ENCODE results near the gene SLC25A45. TPM values are rescaled to one million over a fixed set of nuclear protein-coding genes. Genes with fewer than 3 reads are reported as not detected.

The SLC25A45 gene, protein sequence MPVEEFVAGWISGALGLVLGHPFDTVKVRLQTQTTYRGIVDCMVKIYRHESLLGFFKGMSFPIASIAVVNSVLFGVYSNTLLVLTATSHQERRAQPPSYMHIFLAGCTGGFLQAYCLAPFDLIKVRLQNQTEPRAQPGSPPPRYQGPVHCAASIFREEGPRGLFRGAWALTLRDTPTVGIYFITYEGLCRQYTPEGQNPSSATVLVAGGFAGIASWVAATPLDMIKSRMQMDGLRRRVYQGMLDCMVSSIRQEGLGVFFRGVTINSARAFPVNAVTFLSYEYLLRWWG
- 7.1 TPM for total RNA-seq

DNA sequence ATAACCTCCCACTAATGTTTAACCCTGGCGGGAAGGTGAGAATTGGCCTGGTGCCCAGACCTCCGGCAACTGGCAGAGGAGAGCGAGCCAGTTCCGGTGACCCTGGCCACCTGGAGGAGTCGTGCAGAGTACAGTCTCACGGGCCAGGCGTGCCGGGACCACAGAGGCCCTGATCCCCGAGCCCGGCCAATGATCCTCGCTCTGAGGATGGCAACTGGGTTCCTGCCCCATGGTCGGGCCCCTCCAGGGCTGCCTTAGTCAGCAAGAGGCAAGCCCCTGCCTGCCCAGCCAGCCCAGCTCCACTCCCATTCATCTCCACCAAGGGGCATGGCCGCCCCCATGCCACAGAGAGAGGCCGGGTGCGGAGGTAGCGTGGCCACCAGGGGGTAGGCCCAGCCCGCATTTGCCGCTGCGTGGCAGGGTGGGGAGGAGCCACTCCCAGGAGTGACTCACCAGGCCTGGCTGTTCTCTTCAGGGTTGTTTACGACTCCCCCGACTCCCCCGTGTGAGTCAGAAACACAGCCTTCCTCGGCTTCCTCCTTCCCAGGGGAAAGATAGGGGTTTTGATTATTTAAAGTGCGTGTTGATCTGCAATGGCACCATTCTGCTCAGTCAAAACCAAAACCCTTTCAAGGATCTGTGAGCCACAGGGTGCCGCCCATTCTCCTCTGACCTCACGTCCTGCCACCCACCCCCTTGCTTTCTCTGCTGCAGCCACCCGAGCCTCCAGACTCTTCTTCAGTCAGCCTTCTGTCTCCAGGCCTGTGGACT, at the start of gene SLC25A45:
TSS of gene SLC25A45 (minus strand) at position 614 of the 771 bp plus-strand sequence. CDS start 695 bp downstream, outside the sequence.
- peak; percentile 92 for DNase-seq (ENCODE audit: low spot score)

DNA sequence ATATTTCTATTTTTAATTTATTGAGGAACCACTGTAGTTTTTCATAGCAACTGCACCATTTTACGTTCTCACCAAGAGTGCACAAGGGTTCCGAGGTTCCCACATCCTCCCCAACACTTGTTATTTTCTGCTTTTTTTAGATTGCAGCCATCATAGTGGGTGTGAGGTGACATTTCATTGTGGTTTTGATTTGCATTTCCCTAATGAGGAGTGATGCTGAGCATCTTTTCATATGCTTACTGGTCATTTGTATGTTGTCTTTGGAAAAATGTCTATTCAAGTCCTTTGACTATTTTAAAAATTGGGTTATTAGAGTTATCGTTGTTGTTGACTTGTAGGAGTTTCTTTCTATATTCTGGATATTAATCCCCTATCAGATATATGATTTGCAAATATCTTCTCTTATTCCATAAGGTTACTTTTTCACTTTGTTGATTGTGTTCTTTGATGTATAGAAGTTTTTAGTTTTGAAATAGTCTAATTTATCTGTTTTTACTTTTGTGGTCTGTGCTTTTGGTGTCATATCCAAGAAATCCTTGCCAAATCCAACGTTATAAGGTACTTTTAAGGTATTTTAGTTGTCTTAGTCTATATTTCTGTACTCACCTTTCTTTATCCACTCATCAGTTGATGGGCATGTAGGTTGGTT, 49.1 kb upstream of the SLC25A45 start:
- DNase-seq (ENCODE audit: low spot score): no peak

- DNase-seq (ENCODE audit: low spot score): no peak
Observed at GRCh38 chr11:65430406-65431217, 48.2 kb upstream of the SLC25A45 start.

DNA sequence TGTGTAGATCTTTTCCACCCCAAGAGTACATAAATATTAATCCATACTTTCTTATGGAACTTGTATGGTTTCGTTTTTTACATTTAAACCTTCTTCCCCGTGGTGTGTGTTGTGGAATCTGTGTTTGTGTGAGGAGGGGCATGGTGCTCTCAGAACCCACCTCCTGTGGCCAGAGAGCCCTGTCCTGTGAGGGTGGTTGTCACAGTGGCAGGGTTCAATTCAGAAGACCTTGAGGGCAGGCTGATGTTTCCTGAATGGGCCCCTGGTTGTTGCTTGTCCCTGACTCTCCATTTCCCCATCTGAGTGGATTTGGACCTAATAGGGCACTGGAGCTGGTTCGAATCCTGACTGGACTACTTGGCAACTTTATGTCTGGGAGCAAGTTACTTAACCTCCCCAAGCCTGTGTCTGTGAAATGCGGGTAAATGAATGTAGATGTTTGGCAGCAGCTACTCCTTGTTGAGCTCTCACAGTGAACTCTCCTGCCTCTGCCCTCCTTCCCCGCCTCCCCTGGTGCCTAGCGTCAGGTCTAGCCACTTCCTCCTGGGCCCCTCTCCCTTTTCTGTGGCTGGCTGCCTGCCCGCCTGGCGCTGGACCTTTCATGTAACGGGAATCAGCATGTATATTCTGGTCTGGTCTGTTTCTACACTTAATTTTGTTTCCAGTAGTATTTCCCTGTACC, 47.4 kb upstream of the SLC25A45 start:
- DNase-seq (ENCODE audit: low spot score): peak; percentile 79

- DNase-seq (ENCODE audit: low spot score): no peak
Observed at GRCh38 chr11:65429068-65429681, 46.7 kb upstream of the SLC25A45 start.

DNA sequence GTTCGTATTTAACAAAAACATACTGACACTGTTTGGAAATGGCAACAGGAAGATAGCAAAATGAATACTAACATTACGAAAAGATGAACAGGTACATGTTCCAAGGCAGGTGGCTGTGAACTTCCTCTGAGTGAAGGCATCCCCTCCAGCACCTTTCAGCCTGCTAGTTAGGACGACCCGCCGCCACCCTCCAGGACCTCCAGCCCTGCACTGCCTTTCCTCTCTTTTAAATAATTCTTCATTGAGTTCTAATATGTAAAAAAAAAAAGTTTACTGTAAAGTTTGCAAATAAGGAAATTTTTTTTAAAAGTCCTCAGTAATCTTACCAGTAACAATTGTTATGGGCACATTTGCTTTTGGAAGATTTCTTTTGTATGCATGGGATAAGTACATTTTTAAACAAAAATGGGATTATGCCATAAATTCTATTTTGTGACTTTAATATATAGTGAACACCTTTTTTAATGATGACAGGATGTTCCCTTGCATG, 46.2 kb upstream of the SLC25A45 start:
- DNase-seq (ENCODE audit: low spot score): no peak

GRCh38 chr11:65427691-65428577, 45.5 kb upstream of the SLC25A45 start:
- no peak for DNase-seq (ENCODE audit: low spot score)

DNA sequence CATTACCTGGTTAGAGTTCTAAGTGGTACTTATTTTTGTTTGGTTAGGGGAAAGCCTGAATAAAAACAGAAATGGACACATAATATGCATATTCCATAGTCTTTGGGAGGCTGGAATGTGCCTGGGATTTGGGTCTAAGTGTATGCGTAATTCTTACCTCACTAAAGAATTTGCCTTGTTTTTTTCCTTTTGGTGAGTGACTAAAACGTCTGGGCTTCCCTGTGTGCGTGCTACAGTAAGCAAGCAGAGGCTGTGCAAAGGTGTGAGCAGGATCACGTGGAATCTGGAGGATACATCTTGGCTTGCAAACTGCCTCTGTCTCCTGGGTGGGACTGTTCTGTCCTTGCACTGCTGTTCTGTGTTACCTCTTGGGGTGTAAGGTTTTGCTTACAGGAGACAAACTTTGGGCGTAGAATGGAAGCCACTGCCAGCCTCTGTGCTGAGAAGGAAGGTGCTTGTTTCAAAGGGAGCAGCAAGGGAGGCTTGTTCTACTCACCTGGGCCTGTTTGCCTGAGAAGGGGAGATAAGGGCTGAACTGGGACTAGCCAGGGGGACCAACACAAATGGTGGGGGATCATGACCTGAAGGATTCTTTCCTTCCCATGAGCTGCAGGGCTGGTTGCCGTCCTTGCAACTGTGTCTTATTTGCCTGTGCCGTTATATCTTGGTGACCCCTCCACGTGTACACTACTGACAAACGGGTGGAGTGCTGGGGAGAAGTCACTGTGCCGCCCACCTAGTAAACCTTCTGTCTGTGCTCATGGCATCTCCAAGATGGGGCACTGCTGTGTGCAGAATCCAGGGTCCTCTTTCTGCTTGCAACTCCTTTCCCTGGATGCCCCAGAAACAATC, 44.6 kb upstream of the SLC25A45 start:
- DNase-seq (ENCODE audit: low spot score): no peak

DNA sequence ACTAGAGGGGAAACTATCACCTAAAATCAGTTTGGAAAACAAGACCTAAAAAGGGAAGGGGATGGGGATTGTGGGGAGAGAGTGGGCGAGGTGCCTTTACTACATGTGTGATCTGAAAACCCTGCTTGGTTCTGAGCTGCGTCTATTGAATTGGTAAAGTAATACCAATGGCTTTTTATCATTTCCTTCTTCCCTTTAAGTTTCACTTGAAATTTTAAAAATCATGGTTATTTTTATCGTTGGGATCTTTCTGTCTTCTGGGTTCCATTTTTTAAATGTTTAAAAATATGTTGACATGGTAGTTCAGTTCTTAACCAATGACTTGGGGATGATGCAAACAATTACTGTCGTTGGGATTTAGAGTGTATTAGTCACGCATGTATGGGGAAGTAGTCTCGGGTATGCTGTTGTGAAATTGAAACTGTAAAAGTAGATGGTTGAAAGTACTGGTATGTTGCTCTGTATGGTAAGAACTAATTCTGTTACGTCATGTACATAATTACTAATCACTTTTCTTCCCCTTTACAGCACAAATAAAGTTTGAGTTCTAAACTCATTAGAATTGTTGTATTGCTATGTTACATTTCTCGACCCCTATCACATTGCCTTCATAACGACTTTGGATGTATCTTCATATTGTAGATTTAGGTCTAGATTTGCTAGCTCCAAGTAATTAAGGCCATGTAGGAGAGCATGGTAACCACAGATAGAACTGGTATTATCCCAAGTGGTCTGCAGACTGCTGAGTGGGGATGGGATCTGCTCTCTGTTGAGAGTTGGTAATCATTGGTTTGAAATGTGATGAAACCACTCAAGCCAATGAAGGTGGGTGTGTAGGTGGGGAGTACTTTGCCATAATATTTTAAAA, 43.8 kb upstream of the SLC25A45 start:
- no peak for DNase-seq (ENCODE audit: low spot score)

DNA sequence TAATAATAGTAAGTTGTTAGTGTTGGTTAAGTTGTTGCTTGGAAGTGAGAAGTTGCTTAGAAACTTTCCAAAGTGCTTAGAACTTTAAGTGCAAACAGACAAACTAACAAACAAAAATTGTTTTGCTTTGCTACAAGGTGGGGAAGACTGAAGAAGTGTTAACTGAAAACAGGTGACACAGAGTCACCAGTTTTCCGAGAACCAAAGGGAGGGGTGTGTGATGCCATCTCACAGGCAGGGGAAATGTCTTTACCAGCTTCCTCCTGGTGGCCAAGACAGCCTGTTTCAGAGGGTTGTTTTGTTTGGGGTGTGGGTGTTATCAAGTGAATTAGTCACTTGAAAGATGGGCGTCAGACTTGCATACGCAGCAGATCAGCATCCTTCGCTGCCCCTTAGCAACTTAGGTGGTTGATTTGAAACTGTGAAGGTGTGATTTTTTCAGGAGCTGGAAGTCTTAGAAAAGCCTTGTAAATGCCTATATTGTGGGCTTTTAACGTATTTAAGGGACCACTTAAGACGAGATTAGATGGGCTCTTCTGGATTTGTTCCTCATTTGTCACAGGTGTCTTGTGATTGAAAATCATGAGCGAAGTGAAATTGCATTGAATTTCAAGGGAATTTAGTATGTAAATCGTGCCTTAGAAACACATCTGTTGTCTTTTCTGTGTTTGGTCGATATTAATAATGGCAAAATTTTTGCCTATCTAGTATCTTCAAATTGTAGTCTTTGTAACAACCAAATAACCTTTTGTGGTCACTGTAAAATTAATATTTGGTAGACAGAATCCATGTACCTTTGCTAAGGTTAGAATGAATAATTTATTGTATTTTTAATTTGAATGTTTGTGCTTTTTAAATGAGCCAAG, 42.9 kb upstream of the SLC25A45 start:
- no peak for DNase-seq (ENCODE audit: low spot score)

DNA sequence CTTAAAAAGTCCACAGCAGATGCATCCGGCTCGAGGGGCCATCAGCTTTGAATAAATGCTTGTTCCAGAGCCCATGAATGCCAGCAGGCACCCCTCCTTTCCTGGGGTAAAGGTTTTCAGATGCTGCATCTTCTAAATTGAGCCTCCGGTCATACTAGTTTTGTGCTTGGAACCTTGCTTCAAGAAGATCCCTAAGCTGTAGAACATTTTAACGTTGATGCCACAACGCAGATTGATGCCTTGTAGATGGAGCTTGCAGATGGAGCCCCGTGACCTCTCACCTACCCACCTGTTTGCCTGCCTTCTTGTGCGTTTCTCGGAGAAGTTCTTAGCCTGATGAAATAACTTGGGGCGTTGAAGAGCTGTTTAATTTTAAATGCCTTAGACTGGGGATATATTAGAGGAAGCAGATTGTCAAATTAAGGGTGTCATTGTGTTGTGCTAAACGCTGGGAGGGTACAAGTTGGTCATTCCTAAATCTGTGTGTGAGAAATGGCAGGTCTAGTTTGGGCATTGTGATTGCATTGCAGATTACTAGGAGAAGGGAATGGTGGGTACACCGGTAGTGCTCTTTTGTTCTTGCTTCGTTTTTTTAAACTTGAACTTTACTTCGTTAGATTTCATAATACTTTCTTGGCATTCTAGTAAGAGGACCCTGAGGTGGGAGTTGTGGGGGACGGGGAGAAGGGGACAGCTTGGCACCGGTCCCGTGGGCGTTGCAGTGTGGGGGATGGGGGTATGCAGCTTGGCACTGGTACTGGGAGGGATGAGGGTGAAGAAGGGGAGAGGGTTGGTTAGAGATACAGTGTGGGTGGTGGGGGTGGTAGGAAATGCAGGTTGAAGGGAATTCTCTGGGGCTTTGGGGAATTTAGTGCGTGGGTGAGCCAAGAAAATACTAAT, 42.0 kb upstream of the SLC25A45 start:
- DNase-seq (ENCODE audit: low spot score): no peak

GRCh38 chr11:65423516-65424204, 41.2 kb upstream of the SLC25A45 start:
- DNase-seq (ENCODE audit: low spot score): no peak

GRCh38 chr11:65422633-65423515, 40.4 kb upstream of the SLC25A45 start, which contains the start of gene NEAT1:
TSS of gene NEAT1 (plus strand) at chr11:65422798.
- DNase-seq (ENCODE audit: low spot score): peak; percentile 96
